GM18502 (cell line): ENCODE results near the gene CDC42EP5.

ENCODE experiments used
- ATAC-seq: cut with Tn5 transposase; IDR thresholded peaks from one replicate; pipeline ENCODE4 v1.9.1; 2021; ENCODE audit warnings: mild to moderate bottlenecking; ENCODE audit not compliant: unreplicated experiment, poor library complexity

The CDC42EP5 gene

DNA sequence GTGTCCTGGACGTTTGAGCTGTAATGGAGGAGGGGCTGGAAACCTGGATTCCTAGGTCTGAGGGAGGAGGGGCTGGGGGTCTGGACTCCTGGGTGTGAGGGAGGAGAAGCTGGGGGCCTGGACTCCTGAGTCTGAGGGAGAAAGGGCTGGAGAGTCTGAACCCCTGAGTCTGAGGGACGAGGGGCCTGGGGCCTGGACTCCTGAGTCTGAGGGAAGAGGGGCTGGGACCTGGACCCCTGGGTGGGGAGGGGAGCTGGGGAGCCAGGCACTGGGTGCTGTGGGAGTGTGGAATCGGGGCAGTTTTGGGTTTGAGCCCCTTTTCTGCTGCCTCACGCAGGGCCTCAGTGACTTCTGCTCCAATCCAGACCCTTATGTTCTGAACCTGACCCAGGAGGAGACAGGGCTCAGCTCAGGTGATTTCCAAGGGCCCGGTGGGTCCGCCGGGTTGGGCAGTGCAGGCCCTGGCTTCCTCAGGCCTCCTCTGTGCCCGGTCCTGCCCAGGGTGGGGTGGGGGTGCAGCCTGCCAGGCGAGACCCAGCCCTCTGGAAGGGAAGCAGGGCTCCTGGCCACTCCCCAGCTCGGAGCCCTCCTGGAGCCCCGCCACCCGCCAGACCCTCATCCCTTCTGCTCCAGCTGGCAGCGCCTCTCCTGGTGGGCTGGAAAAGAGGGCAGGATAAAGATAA, 43.4 kb downstream of the CDC42EP5 start:
- no peak for ATAC-seq

- no peak for ATAC-seq
These were observed 44.0 kb downstream of the CDC42EP5 start for GRCh38 chr19:54429176-54429495.

DNA sequence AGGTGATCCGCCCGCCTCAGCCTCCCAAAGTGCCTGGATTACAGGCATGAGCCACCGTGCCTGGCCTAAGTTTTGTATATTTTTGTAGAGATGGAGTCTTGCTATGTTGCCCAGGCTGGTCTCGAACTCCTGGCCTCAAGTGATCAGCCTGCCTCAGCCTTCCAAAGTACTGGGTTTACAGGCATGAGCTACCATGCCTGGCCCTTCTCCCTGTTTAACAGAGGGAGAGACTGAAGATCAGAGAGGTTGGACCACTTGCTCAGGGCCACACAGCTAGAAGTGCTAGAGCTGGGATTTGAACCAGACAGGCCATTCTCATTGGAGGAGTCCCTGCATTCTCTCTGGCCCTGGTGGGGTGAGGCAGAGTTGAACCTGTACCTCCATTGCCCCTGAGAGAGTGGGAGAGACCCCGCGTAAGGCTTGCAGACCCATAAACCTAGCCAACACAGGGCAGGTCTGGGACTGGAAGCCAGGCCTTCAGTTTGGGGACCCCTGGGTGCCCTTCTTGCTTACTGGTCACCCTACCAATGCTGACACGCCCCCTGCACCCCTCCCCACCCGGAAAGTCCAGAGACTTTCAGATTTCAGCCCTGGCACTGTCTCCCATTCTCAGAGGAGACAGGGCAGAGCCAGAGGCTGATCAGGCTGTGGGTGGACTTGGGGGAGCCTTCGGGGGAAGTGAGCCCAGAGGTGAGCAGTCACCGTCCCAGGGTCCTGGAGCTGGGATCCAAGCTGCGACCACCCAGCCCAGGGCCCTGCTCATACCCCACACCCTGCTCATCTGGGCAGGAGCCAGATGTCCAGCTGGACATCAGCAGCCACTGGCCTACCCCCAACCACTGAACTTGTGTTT, 44.5 kb downstream of the CDC42EP5 start:
- ATAC-seq: no peak

DNA sequence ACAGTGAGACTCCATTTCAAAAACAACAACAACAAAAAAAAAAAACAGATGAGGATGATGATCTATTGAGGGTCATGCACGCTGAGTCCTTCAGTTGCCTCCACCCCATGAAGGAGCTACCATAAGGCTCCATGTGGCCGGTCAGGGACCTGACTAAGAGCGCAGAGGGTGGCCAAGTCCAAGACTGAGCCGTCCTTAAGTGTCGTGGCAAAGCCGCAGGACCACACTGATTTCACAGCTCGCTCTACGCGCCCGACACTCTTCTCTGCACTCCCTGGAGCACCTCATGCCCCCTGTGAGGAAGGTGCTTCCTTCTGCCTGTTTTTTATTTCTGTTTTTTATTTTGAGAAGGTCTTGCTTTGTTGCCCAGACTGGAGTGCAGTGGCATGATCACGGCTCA, 45.5 kb downstream of the CDC42EP5 start:
- ATAC-seq: no peak

GRCh38 chr19:54426291-54426931, 46.7 kb downstream of the CDC42EP5 start:
- no peak for ATAC-seq

GRCh38 chr19:54425382-54425723, 47.7 kb downstream of the CDC42EP5 start:
- ATAC-seq: no peak

DNA sequence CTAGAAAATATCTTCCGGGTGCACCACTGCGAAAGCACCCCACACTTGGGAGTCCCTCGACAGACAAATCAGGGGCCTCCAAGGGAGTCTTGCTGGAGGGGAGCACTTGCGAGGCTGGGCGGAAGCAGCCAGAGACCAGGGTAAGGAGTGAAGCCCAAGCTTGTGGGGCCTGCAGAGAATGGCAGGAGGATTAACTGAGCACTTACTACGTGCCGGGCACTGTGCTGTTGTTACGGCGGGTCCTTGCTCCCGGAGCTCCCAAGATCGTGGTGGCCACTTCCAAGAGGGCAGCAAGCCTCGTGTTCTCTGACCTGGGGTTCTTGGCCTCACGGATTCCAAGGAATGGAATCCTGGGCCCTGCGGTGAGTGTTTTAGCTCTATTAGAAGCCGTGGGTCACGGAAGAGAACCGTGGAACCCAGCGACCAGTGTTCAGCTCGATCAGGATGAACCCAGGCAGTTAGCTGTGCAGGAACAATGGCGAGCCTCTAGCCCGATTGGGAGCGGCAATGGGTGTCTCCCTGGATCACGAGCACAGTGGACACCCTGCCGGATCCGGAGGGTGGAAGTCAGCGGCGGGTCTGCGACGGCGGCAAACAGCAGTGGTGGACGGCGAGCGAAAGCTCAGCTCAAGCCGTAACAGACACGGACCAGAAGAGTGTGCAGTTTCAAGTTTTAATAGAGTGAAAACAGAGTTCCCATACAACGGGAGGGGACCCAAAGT, 48.3 kb downstream of the CDC42EP5 start:
- ATAC-seq: no peak

GRCh38 chr19:54424201-54424600, 48.9 kb downstream of the CDC42EP5 start:
- ATAC-seq: no peak

DNA sequence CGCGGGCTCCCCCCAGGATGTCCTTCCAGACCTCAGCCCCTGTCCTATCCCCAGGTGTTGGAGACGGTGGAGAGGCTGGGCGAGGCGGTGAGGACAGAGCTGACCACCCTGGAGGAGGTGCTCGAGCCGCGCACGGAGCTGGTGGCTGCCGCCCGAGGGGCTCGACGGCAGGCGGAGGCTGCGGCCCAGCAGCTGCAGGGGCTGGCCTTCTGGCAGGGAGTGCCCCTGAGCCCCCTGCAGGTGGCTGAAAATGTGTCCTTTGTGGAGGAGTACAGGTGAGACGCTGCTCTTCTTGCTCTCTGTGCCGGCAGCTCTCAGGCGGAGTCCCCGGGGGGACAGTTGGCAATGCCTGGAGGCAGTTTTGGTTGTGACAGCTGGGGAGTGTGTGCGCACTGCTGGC, 51.0 kb downstream of the CDC42EP5 start:
- ATAC-seq: no peak

GRCh38 chr19:54421521-54421920, 51.6 kb downstream of the CDC42EP5 start:
- ATAC-seq: no peak

DNA sequence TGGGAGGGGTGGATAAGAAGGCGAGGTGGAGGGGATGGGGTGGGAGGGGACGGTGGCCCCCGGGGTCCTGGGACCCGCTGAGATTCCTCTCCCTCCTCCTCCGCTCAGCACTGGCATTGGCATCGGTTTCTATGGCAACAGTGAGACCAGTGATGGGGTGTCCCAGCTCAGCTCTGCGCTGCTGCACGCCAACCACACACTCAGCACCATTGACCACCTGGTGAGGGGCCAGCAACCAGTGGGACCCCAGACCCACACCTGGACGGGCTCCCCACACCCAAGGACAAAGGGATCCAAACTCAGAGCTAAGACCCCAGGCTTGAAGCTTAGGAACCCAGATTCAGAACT, 52.0 kb downstream of the CDC42EP5 start:
- no peak for ATAC-seq

DNA sequence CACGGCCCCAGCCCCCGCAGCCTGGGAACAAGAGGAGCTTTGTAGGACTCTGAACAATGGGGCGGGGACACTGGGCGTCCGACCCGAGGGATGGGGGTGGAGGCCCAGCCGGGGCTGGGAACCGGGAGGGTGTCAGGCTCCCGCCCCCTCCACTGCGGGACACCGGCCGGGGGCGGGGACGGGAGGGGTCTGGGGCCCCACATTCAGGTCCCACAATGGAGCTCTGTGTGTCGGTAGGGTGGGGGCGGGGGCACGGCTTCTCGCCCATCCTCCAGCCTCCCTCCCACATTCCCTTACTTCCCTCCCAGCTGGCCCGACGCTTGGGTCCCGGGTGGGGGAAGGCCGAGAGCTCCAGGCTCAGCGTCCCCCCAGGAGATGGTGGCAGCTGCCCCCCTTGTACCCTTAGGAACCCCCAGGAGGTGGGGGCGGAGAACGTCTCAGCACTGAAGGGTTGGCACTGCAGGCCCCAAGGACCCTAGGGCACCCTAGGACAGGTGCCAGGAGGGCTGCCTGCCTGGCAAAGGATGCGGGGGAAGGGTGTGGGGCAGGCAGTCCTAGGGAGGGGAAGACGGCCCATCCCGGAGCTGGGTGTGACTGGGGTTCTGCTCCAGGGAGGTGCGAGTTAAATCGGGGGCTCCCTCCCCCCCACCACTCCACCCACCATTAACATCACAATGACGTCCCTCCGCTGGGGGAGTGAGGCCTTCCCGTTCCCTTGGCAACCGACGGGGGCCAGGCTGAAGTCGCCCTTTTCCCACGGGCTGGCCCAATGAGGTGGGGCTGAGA, 52.5 kb downstream of the CDC42EP5 start:
- ATAC-seq: no peak

- no peak for ATAC-seq
These were observed 53.1 kb downstream of the CDC42EP5 start for GRCh38 chr19:54420068-54420382.

GRCh38 chr19:54418930-54419800, 53.9 kb downstream of the CDC42EP5 start:
- ATAC-seq: no peak

DNA sequence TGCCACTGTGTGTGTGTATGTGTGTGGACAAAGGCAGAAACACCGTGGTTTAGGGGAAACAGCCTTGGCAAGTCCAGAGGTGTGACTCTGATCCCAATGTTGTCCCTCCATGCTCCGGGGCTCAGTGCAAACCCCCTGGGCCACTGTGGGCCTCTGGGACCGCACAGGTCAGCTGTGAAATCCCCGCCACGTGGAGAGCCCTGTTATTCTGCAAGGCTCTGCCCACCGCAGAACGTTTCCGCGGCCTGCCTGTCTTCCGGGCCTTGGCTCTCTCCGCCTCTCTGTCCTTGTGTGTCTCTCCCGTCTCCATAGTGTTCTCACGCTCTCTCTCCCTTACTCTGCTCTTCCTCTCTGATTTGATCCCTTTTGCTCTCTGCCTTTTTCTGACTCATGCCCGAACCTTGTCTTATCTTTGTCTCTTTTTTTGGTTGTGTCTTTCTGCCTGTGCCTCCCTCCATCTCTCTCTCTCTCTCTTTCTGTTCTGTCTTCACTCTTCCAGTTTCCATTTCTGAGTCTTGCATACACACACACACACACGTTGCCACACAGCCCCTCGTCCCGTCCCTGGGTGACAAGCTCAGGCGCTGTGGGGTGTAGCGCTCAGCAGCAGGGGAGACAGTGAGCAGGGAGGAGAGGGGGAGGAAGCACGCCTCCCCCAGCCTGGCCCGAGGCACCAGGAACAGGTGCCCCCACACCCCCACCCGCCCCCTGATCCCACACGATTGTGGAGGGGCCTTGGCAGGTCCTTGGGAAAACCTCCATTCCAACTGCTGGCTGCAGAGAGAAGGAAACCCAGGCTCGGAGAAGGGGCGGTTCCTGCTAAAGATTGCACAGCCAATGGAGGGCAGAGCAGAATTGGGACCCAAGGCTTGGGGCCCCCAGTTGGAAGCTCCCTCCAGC, 54.8 kb downstream of the CDC42EP5 start:
- no peak for ATAC-seq

DNA sequence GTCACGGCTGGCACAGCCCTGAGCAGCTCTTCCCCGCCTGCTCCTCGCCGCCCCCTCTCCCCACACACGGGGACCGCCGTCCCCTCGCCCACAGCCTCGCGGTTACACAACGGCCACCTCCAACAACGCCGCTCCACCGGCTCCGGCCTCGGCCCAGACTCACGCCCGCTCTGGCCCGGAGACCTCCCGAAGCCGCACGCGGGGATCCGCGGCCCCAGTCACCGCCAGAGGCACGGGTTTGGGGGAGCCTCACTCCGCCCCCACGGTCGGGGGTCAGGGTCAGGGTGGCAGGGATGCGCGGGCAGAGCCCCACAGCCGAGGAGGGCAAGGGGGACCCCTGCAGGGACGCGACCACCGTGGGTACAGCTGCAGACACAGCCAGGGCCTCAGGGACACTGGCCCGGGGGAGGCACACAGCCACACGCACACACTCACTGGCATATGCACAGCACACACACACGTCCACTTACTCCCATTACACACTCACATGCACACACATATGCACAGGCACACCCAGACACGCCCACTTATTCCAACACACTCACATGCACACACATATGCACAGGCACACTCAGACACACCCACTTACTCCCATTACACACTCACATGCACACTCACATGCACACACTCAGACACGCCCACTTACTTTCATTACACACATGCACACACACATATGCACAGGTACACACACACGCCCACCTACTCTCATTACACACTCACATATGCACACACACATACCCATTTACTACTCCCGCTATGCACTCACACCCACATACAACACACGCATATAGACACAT, 56.2 kb downstream of the CDC42EP5 start:
- no peak for ATAC-seq

GRCh38 chr19:54415901-54416673, 57.0 kb downstream of the CDC42EP5 start:
- no peak for ATAC-seq
